ENCODE results near the gene IP6K3.

GRCh38 chr6:33740794-33741193 lies 5.9 kb downstream of the IP6K3 start:
- TF ChIP-seq, protein P1, sequence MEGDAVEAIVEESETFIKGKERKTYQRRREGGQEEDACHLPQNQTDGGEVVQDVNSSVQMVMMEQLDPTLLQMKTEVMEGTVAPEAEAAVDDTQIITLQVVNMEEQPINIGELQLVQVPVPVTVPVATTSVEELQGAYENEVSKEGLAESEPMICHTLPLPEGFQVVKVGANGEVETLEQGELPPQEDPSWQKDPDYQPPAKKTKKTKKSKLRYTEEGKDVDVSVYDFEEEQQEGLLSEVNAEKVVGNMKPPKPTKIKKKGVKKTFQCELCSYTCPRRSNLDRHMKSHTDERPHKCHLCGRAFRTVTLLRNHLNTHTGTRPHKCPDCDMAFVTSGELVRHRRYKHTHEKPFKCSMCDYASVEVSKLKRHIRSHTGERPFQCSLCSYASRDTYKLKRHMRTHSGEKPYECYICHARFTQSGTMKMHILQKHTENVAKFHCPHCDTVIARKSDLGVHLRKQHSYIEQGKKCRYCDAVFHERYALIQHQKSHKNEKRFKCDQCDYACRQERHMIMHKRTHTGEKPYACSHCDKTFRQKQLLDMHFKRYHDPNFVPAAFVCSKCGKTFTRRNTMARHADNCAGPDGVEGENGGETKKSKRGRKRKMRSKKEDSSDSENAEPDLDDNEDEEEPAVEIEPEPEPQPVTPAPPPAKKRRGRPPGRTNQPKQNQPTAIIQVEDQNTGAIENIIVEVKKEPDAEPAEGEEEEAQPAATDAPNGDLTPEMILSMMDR (IDR thresholded peaks at IDR 0.05) = no peak
- no peak for TF ChIP-seq POLR2A (IDR thresholded peaks at IDR 0.05)

Data from testis (tissue), 2 donors.